Measurements from ENCODE around the gene MFSD6L. TPM values are rescaled to one million over a fixed set of nuclear protein-coding genes. Genes with fewer than 3 reads are reported as not detected.

The MFSD6L gene
- total and polyA plus RNA-seq, 10 of the 15 experiments (the other 5 are each of a cell fraction or from before 2014, with no cell fraction given) = 0.39 to 3.1 (median 1.1) TPM

DNA sequence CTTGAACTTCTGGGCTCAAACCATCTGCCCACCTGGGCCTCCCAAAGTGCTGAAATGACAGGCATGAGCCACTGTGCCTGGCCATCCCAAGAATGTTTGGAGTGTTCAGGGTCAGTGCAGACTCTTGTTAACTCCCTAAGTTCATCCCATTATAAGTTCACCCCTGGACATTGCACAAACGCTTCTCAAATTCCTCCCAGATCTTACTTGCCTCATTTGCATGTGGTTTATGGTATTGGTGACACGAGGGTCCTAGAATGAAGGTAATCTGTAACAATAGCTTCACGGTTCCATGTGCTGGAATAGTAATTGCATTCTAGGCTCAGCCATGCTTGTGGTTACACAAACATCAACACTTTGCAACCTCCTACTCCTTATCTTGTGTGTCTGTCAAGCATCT lies 49.5 kb downstream of the MFSD6L start:
- no peaks in the 10 kb centered on the region for H3K79me2 ChIP-seq (ENCODE audit: control insufficient read depth, insufficient read depth, low read length)
- in situ Hi-C loops (cut with MboI) = loop anchor here (5.0 to 10.0 kb wide), 2 partner anchors 337 to 675 kb away; no protein-coding TSS in a partner anchor
- H3K27me3 ChIP-seq (replicated peaks in 1 of 2; ENCODE audit: control insufficient read depth in 2 of 2, insufficient read depth in 2 of 2, low read length in 1 of 2) = no peaks in the 10 kb centered on the region; a peak in 2 of 4 replicates
- no peak overlapping the region for H3K9ac ChIP-seq (ENCODE audit: control insufficient read depth, insufficient read depth, low read length)
- TF ChIP-seq CEBPB (IDR thresholded peaks at IDR 0.05; ENCODE audit: borderline replicate concordance in 1 of 2, low read depth in 2 of 2, low read length in 2 of 2) = no peak
- TF ChIP-seq, protein P1, sequence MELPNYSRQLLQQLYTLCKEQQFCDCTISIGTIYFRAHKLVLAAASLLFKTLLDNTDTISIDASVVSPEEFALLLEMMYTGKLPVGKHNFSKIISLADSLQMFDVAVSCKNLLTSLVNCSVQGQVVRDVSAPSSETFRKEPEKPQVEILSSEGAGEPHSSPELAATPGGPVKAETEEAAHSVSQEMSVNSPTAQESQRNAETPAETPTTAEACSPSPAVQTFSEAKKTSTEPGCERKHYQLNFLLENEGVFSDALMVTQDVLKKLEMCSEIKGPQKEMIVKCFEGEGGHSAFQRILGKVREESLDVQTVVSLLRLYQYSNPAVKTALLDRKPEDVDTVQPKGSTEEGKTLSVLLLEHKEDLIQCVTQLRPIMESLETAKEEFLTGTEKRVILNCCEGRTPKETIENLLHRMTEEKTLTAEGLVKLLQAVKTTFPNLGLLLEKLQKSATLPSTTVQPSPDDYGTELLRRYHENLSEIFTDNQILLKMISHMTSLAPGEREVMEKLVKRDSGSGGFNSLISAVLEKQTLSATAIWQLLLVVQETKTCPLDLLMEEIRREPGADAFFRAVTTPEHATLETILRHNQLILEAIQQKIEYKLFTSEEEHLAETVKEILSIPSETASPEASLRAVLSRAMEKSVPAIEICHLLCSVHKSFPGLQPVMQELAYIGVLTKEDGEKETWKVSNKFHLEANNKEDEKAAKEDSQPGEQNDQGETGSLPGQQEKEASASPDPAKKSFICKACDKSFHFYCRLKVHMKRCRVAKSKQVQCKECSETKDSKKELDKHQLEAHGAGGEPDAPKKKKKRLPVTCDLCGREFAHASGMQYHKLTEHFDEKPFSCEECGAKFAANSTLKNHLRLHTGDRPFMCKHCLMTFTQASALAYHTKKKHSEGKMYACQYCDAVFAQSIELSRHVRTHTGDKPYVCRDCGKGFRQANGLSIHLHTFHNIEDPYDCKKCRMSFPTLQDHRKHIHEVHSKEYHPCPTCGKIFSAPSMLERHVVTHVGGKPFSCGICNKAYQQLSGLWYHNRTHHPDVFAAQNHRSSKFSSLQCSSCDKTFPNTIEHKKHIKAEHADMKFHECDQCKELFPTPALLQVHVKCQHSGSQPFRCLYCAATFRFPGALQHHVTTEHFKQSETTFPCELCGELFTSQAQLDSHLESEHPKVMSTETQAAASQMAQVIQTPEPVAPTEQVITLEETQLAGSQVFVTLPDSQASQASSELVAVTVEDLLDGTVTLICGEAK (IDR thresholded peaks at IDR 0.05; ENCODE audit: borderline replicate concordance) = no peak
- no peak for TF ChIP-seq RELA (IDR thresholded peaks at IDR 0.05; ENCODE audit: borderline replicate concordance, partially characterized antibody)
- TF ChIP-seq, protein P2, sequence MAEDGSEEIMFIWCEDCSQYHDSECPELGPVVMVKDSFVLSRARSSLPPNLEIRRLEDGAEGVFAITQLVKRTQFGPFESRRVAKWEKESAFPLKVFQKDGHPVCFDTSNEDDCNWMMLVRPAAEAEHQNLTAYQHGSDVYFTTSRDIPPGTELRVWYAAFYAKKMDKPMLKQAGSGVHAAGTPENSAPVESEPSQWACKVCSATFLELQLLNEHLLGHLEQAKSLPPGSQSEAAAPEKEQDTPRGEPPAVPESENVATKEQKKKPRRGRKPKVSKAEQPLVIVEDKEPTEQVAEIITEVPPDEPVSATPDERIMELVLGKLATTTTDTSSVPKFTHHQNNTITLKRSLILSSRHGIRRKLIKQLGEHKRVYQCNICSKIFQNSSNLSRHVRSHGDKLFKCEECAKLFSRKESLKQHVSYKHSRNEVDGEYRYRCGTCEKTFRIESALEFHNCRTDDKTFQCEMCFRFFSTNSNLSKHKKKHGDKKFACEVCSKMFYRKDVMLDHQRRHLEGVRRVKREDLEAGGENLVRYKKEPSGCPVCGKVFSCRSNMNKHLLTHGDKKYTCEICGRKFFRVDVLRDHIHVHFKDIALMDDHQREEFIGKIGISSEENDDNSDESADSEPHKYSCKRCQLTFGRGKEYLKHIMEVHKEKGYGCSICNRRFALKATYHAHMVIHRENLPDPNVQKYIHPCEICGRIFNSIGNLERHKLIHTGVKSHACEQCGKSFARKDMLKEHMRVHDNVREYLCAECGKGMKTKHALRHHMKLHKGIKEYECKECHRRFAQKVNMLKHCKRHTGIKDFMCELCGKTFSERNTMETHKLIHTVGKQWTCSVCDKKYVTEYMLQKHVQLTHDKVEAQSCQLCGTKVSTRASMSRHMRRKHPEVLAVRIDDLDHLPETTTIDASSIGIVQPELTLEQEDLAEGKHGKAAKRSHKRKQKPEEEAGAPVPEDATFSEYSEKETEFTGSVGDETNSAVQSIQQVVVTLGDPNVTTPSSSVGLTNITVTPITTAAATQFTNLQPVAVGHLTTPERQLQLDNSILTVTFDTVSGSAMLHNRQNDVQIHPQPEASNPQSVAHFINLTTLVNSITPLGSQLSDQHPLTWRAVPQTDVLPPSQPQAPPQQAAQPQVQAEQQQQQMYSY (CRISPR knock-in tag; IDR thresholded peaks at IDR 0.05) = no peak
- TF ChIP-seq EED (IDR thresholded peaks at IDR 0.05; ENCODE audit: low read depth) = no peak
- TF ChIP-seq ZNF274 (IDR thresholded peaks at IDR 0.05; ENCODE audit: insufficient read depth, insufficient read length) = no peak
- no peak for TF ChIP-seq EZH2 (IDR thresholded peaks at IDR 0.05; ENCODE audit: borderline replicate concordance, control insufficient read depth, low read depth, low read length)
- no peak for TF ChIP-seq SRF (IDR thresholded peaks at IDR 0.05; ENCODE audit: low read depth in 2 of 2, low read length in 2 of 2)
- no peak for TF ChIP-seq LARP7 (IDR thresholded peaks at IDR 0.05)
- TF ChIP-seq SIX5 (IDR thresholded peaks at IDR 0.05; ENCODE audit: low read depth, low read length, severe bottlenecking) = no peak
- POLR2A ChIA-PET = no interaction called here
- WGBS (ENCODE audit: insufficient coverage, insufficient replicate concordance, low lambda C conversion rate, missing lambda C conversion rate) = 14% methylated on average over 3 of the region's 3 CpGs
- H3K4me3 ChIP-seq = no peak overlapping the region
- no peak overlapping the region for H2AFZ ChIP-seq (ENCODE audit: control insufficient read depth, low read depth, low read length)
- no peaks in the 10 kb centered on the region; the same call in 2 of the 3 replicates for H3K9me3 ChIP-seq (replicated peaks; ENCODE audit: control insufficient read depth, insufficient read depth, low read length)
- no TSS peak for BruUV-seq (replicated peaks)
- RAD21 ChIA-PET (ENCODE audit: unreplicated experiment) = no interaction called here
- CTCF ChIA-PET = interaction anchor here (8.5 kb wide), 1 partner anchor 145 kb away, joined by 69 read pairs; no protein-coding TSS in a partner anchor
- intact Hi-C loops (cut with micrococcal nuclease; ENCODE audit: unreplicated experiment) = loop anchor here (10.0 kb wide), 2 partner anchors 365 to 675 kb away; partner anchors contain the start of gene RPL26
- DNase-seq (ENCODE audit: low read depth, low spot score) = no peak
- no peak for FAIRE-seq
- no peak for ATAC-seq
- H4K20me1 ChIP-seq (ENCODE audit: control insufficient read depth, insufficient read depth) = no peaks in the 10 kb centered on the region
- no peak overlapping the region for H3K4me2 ChIP-seq (ENCODE audit: control insufficient read depth, insufficient read depth)
- H3K36me3 ChIP-seq (ENCODE audit: control insufficient read depth in 2 of 2, insufficient read depth in 2 of 2, low read length in 1 of 2) = no peaks in the 10 kb centered on the region
- H3K4me1 ChIP-seq (ENCODE audit: control insufficient read depth, insufficient read depth, low read length) = peaks cover 5% of the 10 kb centered on the region
- SMC1A ChIA-PET (ENCODE audit: uncharacterized antibody, unreplicated experiment) = interaction anchor here (0.6 kb wide), 1 partner anchor 70 kb away, joined by 4 read pairs; no protein-coding TSS in a partner anchor
- no peak overlapping the region for H3K27ac ChIP-seq (ENCODE audit: control insufficient read depth, insufficient read depth)
